Right atrium auricular region (tissue), 2 donors: ENCODE data around the gene TCF7L2. TPM values are rescaled to one million over a fixed set of nuclear protein-coding genes. Genes with fewer than 3 reads are reported as not detected.

ENCODE experiments used
- DNase-seq: peaks from one replicate; pipeline ENCODE4 v3.0.0-alpha.2; 2019; ENCODE audit warnings: low spot score
- H3K27ac ChIP-seq, 2 donors: fragments of 200-600 bp; sonication (generic); 1 replicate in 1 of 2; 2 replicates in 1 of 2; pipeline ENCODE4 v1.5.1; 2016 to 2019
- H3K27me3 ChIP-seq, 2 donors: fragments of 200-600 bp; sonication (generic); one replicate each; pipeline versions ENCODE4 v1.5.1 to v1.6.0; 2017 to 2019
- H3K36me3 ChIP-seq: fragments of 200-600 bp; sonication (generic); one replicate; pipeline ENCODE4 v1.5.1; 2016
- H3K4me1 ChIP-seq, 2 donors: fragments of 200-600 bp; sonication (generic); one replicate each; pipeline versions ENCODE4 v1.5.1 to v1.6.0; 2017 to 2019
- H3K4me3 ChIP-seq, 2 donors: fragments of 200-600 bp; sonication (generic); 1 replicate in 1 of 2; 2 replicates in 1 of 2; pipeline ENCODE4 v1.5.1; 2017 to 2019; ENCODE audit warnings: mild to moderate bottlenecking in 1 of 2, moderate library complexity in 1 of 2
- H3K9me3 ChIP-seq, 2 donors: fragments of 200-600 bp; sonication (generic); one replicate each; pipeline ENCODE4 v1.5.1; 2019
- CTCF ChIP-seq, 2 donors: fragments of 200-600 bp; sonication (generic); IDR thresholded peaks; one replicate each; pipeline ENCODE4 v1.5.1; 2019; ENCODE audit warnings: antibody characterized with exemption in 2 of 2
- total RNA-seq, 2 donors: library from RNA; depleted of rRNA; stranded (reverse); fragments of >200 nt; gene quantifications; one replicate each; pipeline ENCODE4 v1.1.0, GENCODE V29; 2016

TCF7L2 gene
- total RNA-seq, 2 donors from 2014 or later, result 8.5 to 11.3 TPM

GRCh38 chr10:112969542-112969941 is 19.5 kb downstream of the TCF7L2 start:
- H3K9me3 ChIP-seq, result no peaks in the 10 kb centered on the region
- no peak overlapping the region for H3K4me3 ChIP-seq
- DNase-seq, result no peak
- H3K4me1 ChIP-seq, result peaks cover 0 to 22% of the 10 kb centered on the region in 2 donors
- no peak for TF ChIP-seq CTCF (IDR thresholded peaks at IDR 0.05)
- no peaks in the 10 kb centered on the region for H3K27me3 ChIP-seq
- no peak overlapping the region for H3K27ac ChIP-seq
- H3K36me3 ChIP-seq, result peaks cover 15% of the 10 kb centered on the region

- no peak for TF ChIP-seq CTCF (IDR thresholded peaks at IDR 0.05)
These were observed 20.0 kb downstream of the TCF7L2 start for GRCh38 chr10:112970021-112970420.

GRCh38 chr10:112972606-112973005 is 22.6 kb downstream of the TCF7L2 start:
- no peak for TF ChIP-seq CTCF (IDR thresholded peaks at IDR 0.05)
- peaks cover 15% of the 10 kb centered on the region for H3K36me3 ChIP-seq
- no peak for DNase-seq

More at GRCh38 chr10:112970021-112970420, 20.0 kb downstream of the TCF7L2 start:
- no peaks in the 10 kb centered on the region for H3K9me3 ChIP-seq
- DNase-seq, result no peak
- H3K4me3 ChIP-seq, result no peak overlapping the region
- H3K27me3 ChIP-seq, result no peaks in the 10 kb centered on the region
- H3K36me3 ChIP-seq, result peaks cover 15% of the 10 kb centered on the region
- H3K4me1 ChIP-seq, result peaks cover 0 to 18% of the 10 kb centered on the region in 2 donors
- no peak overlapping the region for H3K27ac ChIP-seq

GRCh38 chr10:112973046-112973445 is 23.0 kb downstream of the TCF7L2 start:
- peak; percentile 26 for DNase-seq

More at GRCh38 chr10:112972606-112973005, 22.6 kb downstream of the TCF7L2 start:
- no peaks in the 10 kb centered on the region for H3K4me1 ChIP-seq
- H3K27me3 ChIP-seq, result no peaks in the 10 kb centered on the region
- H3K27ac ChIP-seq, result no peak overlapping the region
- no peak overlapping the region for H3K4me3 ChIP-seq
- H3K9me3 ChIP-seq, result no peaks in the 10 kb centered on the region

GRCh38 chr10:112973805-112974204 is 23.8 kb downstream of the TCF7L2 start:
- DNase-seq, result no peak
- Histone ChIP-seq H3K4me3 (no peak overlapping the region), H3K27ac (no peak overlapping the region), H3K36me3 (peaks cover 7% of the 10 kb centered on the region), H3K4me1 (no peaks in the 10 kb centered on the region), H3K27me3 (no peaks in the 10 kb centered on the region), H3K9me3 (no peaks in the 10 kb centered on the region)
- no peak for TF ChIP-seq CTCF (IDR thresholded peaks at IDR 0.05)

More at GRCh38 chr10:112973046-112973445, 23.0 kb downstream of the TCF7L2 start:
- Histone ChIP-seq H3K4me1 (no peaks in the 10 kb centered on the region), H3K4me3 (no peak overlapping the region), H3K27ac (no peak overlapping the region), H3K27me3 (no peaks in the 10 kb centered on the region), H3K9me3 (no peaks in the 10 kb centered on the region), H3K36me3 (peaks cover 15% of the 10 kb centered on the region)
- TF ChIP-seq CTCF (IDR thresholded peaks at IDR 0.05), result no peak

- no peak for TF ChIP-seq CTCF (IDR thresholded peaks at IDR 0.05)
- DNase-seq, result no peak
- Histone ChIP-seq H3K36me3 (peaks cover 6% of the 10 kb centered on the region), H3K4me3 (no peak overlapping the region), H3K9me3 (no peaks in the 10 kb centered on the region), H3K27ac (no peak overlapping the region), H3K4me1 (no peaks in the 10 kb centered on the region), H3K27me3 (no peaks in the 10 kb centered on the region)
These were observed 27.4 kb downstream of the TCF7L2 start for GRCh38 chr10:112977426-112977898.
